Measurements from ENCODE around the gene PFDN1.

DNA sequence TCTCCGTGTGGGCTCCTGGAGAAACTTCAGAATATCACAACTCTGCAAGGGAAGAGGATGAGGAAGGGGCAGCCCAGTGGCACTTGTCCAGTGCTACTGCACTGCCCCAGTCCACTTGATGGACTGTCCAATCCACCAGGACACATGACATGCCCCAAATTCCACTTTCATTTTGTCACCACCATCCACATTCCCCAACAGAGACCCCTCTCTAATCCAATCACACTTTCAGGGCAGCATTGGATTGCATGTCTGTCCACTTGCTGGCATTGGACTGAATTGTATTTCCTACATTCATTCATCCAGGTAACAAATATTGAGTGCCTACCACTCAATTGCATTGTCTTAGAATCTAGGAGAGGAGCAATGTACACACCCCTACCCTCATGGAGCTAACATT, 28.7 kb upstream of the PFDN1 start:
- no peak for TF ChIP-seq YY1 (IDR thresholded peaks at IDR 0.05; ENCODE audit: low read depth)
- TF ChIP-seq CREB1 (IDR thresholded peaks at IDR 0.05; ENCODE audit: low read depth) = no peak
- TF ChIP-seq RAD21 (IDR thresholded peaks at IDR 0.05; ENCODE audit: low read depth) = no peak
- TF ChIP-seq EGR1 (IDR thresholded peaks at IDR 0.05) = no peak
- no peak for TF ChIP-seq CEBPB (IDR thresholded peaks at IDR 0.05)
- TF ChIP-seq EP300 (IDR thresholded peaks at IDR 0.05; ENCODE audit: borderline replicate concordance) = no peak
- no peak for TF ChIP-seq NFIC (IDR thresholded peaks at IDR 0.05)
- TF ChIP-seq TEAD4 (IDR thresholded peaks at IDR 0.05) = no peak
- TF ChIP-seq TCF12 (IDR thresholded peaks at IDR 0.05; ENCODE audit: low read depth) = no peak
- no peak for TF ChIP-seq TAF1 (IDR thresholded peaks at IDR 0.05; ENCODE audit: low read depth)
- TF ChIP-seq, protein P1, sequence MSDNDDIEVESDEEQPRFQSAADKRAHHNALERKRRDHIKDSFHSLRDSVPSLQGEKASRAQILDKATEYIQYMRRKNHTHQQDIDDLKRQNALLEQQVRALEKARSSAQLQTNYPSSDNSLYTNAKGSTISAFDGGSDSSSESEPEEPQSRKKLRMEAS (IDR thresholded peaks at IDR 0.05) = no peak
- no peak for TF ChIP-seq FOXM1 (IDR thresholded peaks at IDR 0.05; ENCODE audit: borderline replicate concordance, low read depth)

Data from Ishikawa (cell line).